H1 (cell line): ENCODE measurements around the gene CHN2. TPM values are rescaled to one million over a fixed set of nuclear protein-coding genes. Genes with fewer than 3 reads are reported as not detected.

Source experiments
- CTCF ChIA-PET: fragments of 300-600 bp; sonication (Branson Sonifier 250); formaldehyde crosslinking; loops from one replicate; lab custom pipeline; 2021; ENCODE audit not compliant: partially characterized antibody; lab: Charles Lee
- POLR2A ChIA-PET: fragments of 300-600 bp; sonication (Branson Sonifier 250); formaldehyde crosslinking; loops from one replicate; lab custom pipeline; 2021; ENCODE audit warnings: inconsistent platforms; ENCODE audit not compliant: partially characterized antibody; lab: Charles Lee
- DNase-seq, 2 experiments: peaks; one replicate each; pipeline versions ENCODE4 v3.0.0 to v3.0.0-alpha.2; 2010 to 2022; ENCODE audit warnings: low spot score in 2 of 2, low read depth in 1 of 2, mixed read lengths in 1 of 2
- FAIRE-seq: peaks from 2 replicates; lab custom pipeline; 2011; peaks lifted over from hg19 to GRCh38; lab: Jason Lieb, UNC
- H2AFZ ChIP-seq: 2 replicates; pipeline ENCODE4 v1.8.1; 2012; ENCODE audit warnings: low read length, inconsistent platforms
- H2AK5ac ChIP-seq: 2 replicates; pipeline ENCODE4 v1.6.1; 2013; ENCODE audit warnings: low read depth, low read length
- H2BK120ac ChIP-seq: replicated peaks from 2 replicates; pipeline ENCODE3; 2013; ENCODE audit warnings: low read depth, low read length, inconsistent platforms
- H2BK12ac ChIP-seq: 2 replicates; pipeline ENCODE4 v1.6.1; 2013; ENCODE audit warnings: low read depth, low read length
- H2BK15ac ChIP-seq: 2 replicates; pipeline ENCODE4 v1.6.1; 2013; ENCODE audit warnings: low read length
- H2BK20ac ChIP-seq: 2 replicates; pipeline ENCODE4 v1.6.1; 2013; ENCODE audit warnings: low read length
- H2BK5ac ChIP-seq: 2 replicates; pipeline ENCODE4 v1.6.1; 2013; ENCODE audit warnings: low read depth, low read length
- H3K14ac ChIP-seq: 2 replicates; pipeline ENCODE4 v1.6.1; 2013; ENCODE audit warnings: inconsistent platforms; ENCODE audit not compliant: insufficient read length
- H3K18ac ChIP-seq: 2 replicates; pipeline ENCODE4 v1.6.1; 2013; ENCODE audit warnings: low read length; ENCODE audit errors: extremely low read depth
- H3K23ac ChIP-seq: 2 replicates; pipeline ENCODE4 v1.6.1; 2013; ENCODE audit warnings: inconsistent platforms; ENCODE audit not compliant: insufficient read length
- H3K23me2 ChIP-seq: 2 replicates; pipeline ENCODE4 v1.6.1; 2013; ENCODE audit warnings: low read depth, low read length
- H3K27ac ChIP-seq: 2 replicates; pipeline ENCODE4 v1.6.1; 2011; ENCODE audit warnings: low read depth, low read length, inconsistent platforms
- H3K27me3 ChIP-seq, 4 experiments: replicated peaks in 1 of 4; 1 replicate in 1 of 4; 2 replicates in 3 of 4; pipeline versions ENCODE4 v1.6.1 to v1.8.1; 2011 to 2013; ENCODE audit warnings: low read length in 3 of 4, mild to moderate bottlenecking in 3 of 4, inconsistent platforms in 2 of 4, mixed read lengths in 2 of 4, moderate library complexity in 1 of 4; ENCODE audit not compliant: control insufficient read depth in 3 of 4, insufficient read depth in 3 of 4; ENCODE audit errors: extremely low read depth in 1 of 4
- H3K36me3 ChIP-seq, 4 experiments: 2 replicates each; pipeline versions ENCODE4 v1.6.1 to v1.8.1; 2011 to 2013; ENCODE audit warnings: mild to moderate bottlenecking in 4 of 4, low read length in 3 of 4, moderate library complexity in 2 of 4, control low read depth in 1 of 4, inconsistent platforms in 1 of 4; ENCODE audit not compliant: insufficient read depth in 4 of 4, control insufficient read depth in 2 of 4
- H3K4ac ChIP-seq: replicated peaks from 2 replicates; pipeline ENCODE3; 2013; ENCODE audit warnings: low read length, low read depth, mixed read lengths, inconsistent platforms; ENCODE audit not compliant: insufficient read length
- H3K4me1 ChIP-seq, 4 experiments: replicated peaks in 1 of 4; 1 replicate in 1 of 4; 2 replicates in 3 of 4; pipeline versions ENCODE4 v1.6.1 to v1.8.1; 2011 to 2013; ENCODE audit warnings: low read length in 3 of 4, inconsistent platforms in 2 of 4, mixed read lengths in 1 of 4; ENCODE audit not compliant: insufficient read depth in 4 of 4, control insufficient read depth in 3 of 4
- H3K4me2 ChIP-seq, 2 experiments: 2 replicates each; pipeline versions ENCODE4 v1.6.1 to v1.8.1; 2011 to 2013; ENCODE audit warnings: low read depth in 2 of 2, low read length in 2 of 2, control low read depth in 1 of 2, inconsistent platforms in 1 of 2, mild to moderate bottlenecking in 1 of 2; ENCODE audit not compliant: insufficient read depth in 1 of 2
- H3K4me3 ChIP-seq, 4 experiments: fragments of 200-600, 300-600 bp in 1 of 4; sonication (generic), shearing (Covaris generic), sonication (Bioruptor Twin) in 1 of 4; 2 replicates each; pipeline versions ENCODE4 v1.5.1 to v1.8.1; 2011 to 2016; ENCODE audit warnings: low read length in 4 of 4, low read depth in 3 of 4, control low read depth in 2 of 4, inconsistent platforms in 2 of 4, mild to moderate bottlenecking in 2 of 4, mixed read lengths in 1 of 4, moderate library complexity in 1 of 4; ENCODE audit not compliant: insufficient read depth in 2 of 4; ENCODE audit errors: extremely low read depth in 1 of 4
- H3K56ac ChIP-seq: replicated peaks from 2 replicates; pipeline ENCODE3; 2013; ENCODE audit warnings: low read depth, mild to moderate bottlenecking, mixed read lengths, low read length, inconsistent platforms; ENCODE audit not compliant: insufficient read length
- H3K79me1 ChIP-seq: 2 replicates; pipeline ENCODE4 v1.6.1; 2013; ENCODE audit warnings: low read depth, low read length, control low read depth
- H3K79me2 ChIP-seq, 2 experiments: 2 replicates each; pipeline versions ENCODE4 v1.6.1 to v1.8.1; 2012 to 2013; ENCODE audit warnings: low read length in 2 of 2, mild to moderate bottlenecking in 2 of 2, inconsistent platforms in 1 of 2; ENCODE audit not compliant: insufficient read depth in 2 of 2, control insufficient read depth in 1 of 2
- H3K9ac ChIP-seq, 4 experiments: replicated peaks in 1 of 4; 1 replicate in 1 of 4; 2 replicates in 3 of 4; pipeline versions ENCODE4 v1.6.1 to v1.8.1; 2011 to 2013; ENCODE audit warnings: low read depth in 3 of 4, low read length in 3 of 4, control low read depth in 2 of 4, mild to moderate bottlenecking in 2 of 4, moderate library complexity in 2 of 4, inconsistent platforms in 1 of 4; ENCODE audit errors: extremely low read depth in 1 of 4
- H3K9me3 ChIP-seq, 2 experiments: 2 replicates each; pipeline versions ENCODE4 v1.6.1 to v1.8.1; 2012 to 2013; ENCODE audit warnings: mild to moderate bottlenecking in 2 of 2, moderate library complexity in 2 of 2, control low read depth in 1 of 2, inconsistent platforms in 1 of 2, low read depth in 1 of 2, low read length in 1 of 2, mixed read lengths in 1 of 2; ENCODE audit not compliant: insufficient read depth in 2 of 2
- H4K20me1 ChIP-seq, 2 experiments: replicated peaks in 1 of 2; 2 replicates each; pipeline versions ENCODE3 to v1.8.1; 2011 to 2013; ENCODE audit warnings: inconsistent platforms in 2 of 2, low read length in 2 of 2, mild to moderate bottlenecking in 1 of 2; ENCODE audit not compliant: insufficient read depth in 2 of 2, control insufficient read depth in 1 of 2
- H4K5ac ChIP-seq: 2 replicates; pipeline ENCODE4 v1.6.1; 2013; ENCODE audit warnings: low read length, low read depth, mixed read lengths, inconsistent platforms; ENCODE audit not compliant: insufficient read length
- H4K8ac ChIP-seq: 2 replicates; pipeline ENCODE4 v1.8.0; 2013; ENCODE audit warnings: mild to moderate bottlenecking, moderate library complexity, low read length, inconsistent platforms; ENCODE audit not compliant: insufficient read depth; ENCODE audit errors: extremely low read depth
- H4K91ac ChIP-seq: replicated peaks from 2 replicates; pipeline ENCODE3; 2013; ENCODE audit warnings: low read length, mixed read lengths, inconsistent platforms; ENCODE audit not compliant: insufficient read length
- ATF3 ChIP-seq: IDR thresholded peaks from 2 replicates; pipeline ENCODE4 v1.6.1; 2011; ENCODE audit warnings: low read depth, mild to moderate bottlenecking, low read length; ENCODE audit not compliant: insufficient read depth
- CHD2 ChIP-seq: IDR thresholded peaks from 2 replicates; pipeline ENCODE4 v1.6.1; 2012; ENCODE audit warnings: low read length, improper control_type of control experiment
- EP300 ChIP-seq, 2 experiments: IDR thresholded peaks; 1 replicate in 1 of 2; 2 replicates in 1 of 2; pipeline ENCODE4 v1.6.1; 2011 to 2012; ENCODE audit warnings: low read depth in 2 of 2, low read length in 2 of 2, mild to moderate bottlenecking in 2 of 2, borderline replicate concordance in 1 of 2, inconsistent platforms in 1 of 2, moderate library complexity in 1 of 2
- EZH2 ChIP-seq: fragments of 200-600 bp; sonication (generic); IDR thresholded peaks from 2 replicates; pipeline ENCODE4 v1.7.1; 2012; ENCODE audit warnings: low read depth, mild to moderate bottlenecking, moderate library complexity, low read length, inconsistent platforms; ENCODE audit not compliant: severe bottlenecking
- KDM1A ChIP-seq: fragments of 200-600, 300-600 bp; sonication (generic); IDR thresholded peaks from 2 replicates; pipeline ENCODE4 v1.7.1; 2016; ENCODE audit warnings: mild to moderate bottlenecking, low read length, borderline replicate concordance
- KDM5A ChIP-seq: fragments of 200-600 bp; IDR thresholded peaks from 2 replicates; pipeline ENCODE4 v1.7.1; 2012; ENCODE audit warnings: mild to moderate bottlenecking, low read length, inconsistent platforms, mixed read lengths
- NANOG ChIP-seq: IDR thresholded peaks from 2 replicates; pipeline ENCODE4 v1.6.1; 2011; ENCODE audit warnings: low read length, low read depth, mild to moderate bottlenecking, inconsistent platforms; ENCODE audit not compliant: insufficient read depth, poor library complexity, severe bottlenecking
- NRF1 ChIP-seq: IDR thresholded peaks from 2 replicates; pipeline ENCODE4 v1.6.1; 2011; ENCODE audit warnings: mild to moderate bottlenecking, low read depth, low read length, improper control_type of control experiment
- RFX5 ChIP-seq: IDR thresholded peaks from 2 replicates; pipeline ENCODE4 v1.6.1; 2011; ENCODE audit warnings: low read depth, low read length, improper control_type of control experiment, borderline replicate concordance
- SIRT6 ChIP-seq: IDR thresholded peaks from one replicate; pipeline ENCODE4 v1.7.1; 2012; ENCODE audit warnings: low read length, inconsistent platforms
- TAF7 ChIP-seq: optimal IDR thresholded peaks from 2 replicates; pipeline ENCODE3; 2011; ENCODE audit warnings: low read depth, mild to moderate bottlenecking, inconsistent platforms, low read length, moderate library complexity, borderline replicate concordance
- WGBS, 2 experiments: shearing (Covaris generic) in 1 of 2; methylation state at CpG; one replicate each; pipeline versions ENCODE4 v1.1.6 to v1.1.7; 2013 to 2015; ENCODE audit warnings: low lambda C conversion rate in 2 of 2, mixed read lengths in 2 of 2, inconsistent platforms in 1 of 2, low coverage in 1 of 2, missing lambda C conversion rate in 1 of 2; ENCODE audit not compliant: insufficient replicate concordance in 2 of 2, insufficient coverage in 1 of 2, insufficient read length in 1 of 2; ENCODE audit errors: extremely low coverage in 1 of 2, missing lambda C conversion rate in 1 of 2; 5-methylcytosine and 5-hydroxymethylcytosine counted together
- polyA plus RNA-seq, 7 experiments: library from polyadenylated mRNA; depleted of rRNA in 3 of 7; stranded (reverse) in 5 of 7; unstranded in 2 of 7; fragments of >200 nt in 5 of 7; fragments of 200-250 nt in 2 of 7; gene quantifications; 1 replicate in 5 of 7; 2 replicates in 1 of 7; 4 replicates in 1 of 7; pipeline versions ENCODE4 v1.2.1 to v1.2.3, GENCODE V29; 2011 to 2013; ENCODE audit warnings: missing spikeins in 2 of 7, mixed read lengths in 2 of 7
- total RNA-seq: library from RNA; stranded (reverse); fragmentation: NEBNext Ultra II Directional; extraction: Animal tissue kit (Norgen Biotek cat#: 25700); gene quantifications from 2 replicates; pipeline ENCODE4 v1.2.1, GENCODE V29; 2021

CHN2 gene
- total and polyA plus RNA-seq, 2 of the 8 experiments (the other 6 are each of a cell fraction or from before 2014, with no cell fraction given): 2.9 to 4.8 TPM

GRCh38 chr7:29316926-29317325, 122.4 kb downstream of the CHN2 start:
- Histone ChIP-seq H2AFZ (no peak overlapping the region), H4K5ac (no peak overlapping the region), H2BK12ac (no peak overlapping the region), H3K9me3 (no peaks in the 10 kb centered on the region), H3K4me3 (no peak overlapping the region), H2BK5ac (no peak overlapping the region), H4K20me1 (no peaks in the 10 kb centered on the region), H3K36me3 (no peaks in the 10 kb centered on the region), H3K27me3 (no peaks in the 10 kb centered on the region), H3K27ac (no peak overlapping the region), H4K8ac (no peak overlapping the region), H3K14ac (no peak overlapping the region), H3K79me1 (no peaks in the 10 kb centered on the region), H3K18ac (no peak overlapping the region), H3K9ac (no peak overlapping the region), H2AK5ac (no peak overlapping the region), H3K79me2 (no peaks in the 10 kb centered on the region), H2BK120ac (no peak overlapping the region), H3K4me2 (no peak overlapping the region), H3K4ac (no peak overlapping the region), H3K4me1 (peaks cover 0 to 10% (median 7%) of the 10 kb centered on the region in 4 experiments; a peak in 5 of 7 replicates), H2BK15ac (no peak overlapping the region), H2BK20ac (no peak overlapping the region), H3K56ac (no peak overlapping the region), H4K91ac (no peak overlapping the region), H3K23ac (no peak overlapping the region), H3K23me2 (no peaks in the 10 kb centered on the region)
- POLR2A ChIA-PET: interaction anchor here (1.5 kb wide), 1 partner anchor 12 kb away, joined by 3 read pairs; no protein-coding TSS in a partner anchor
- WGBS, 2 experiments: 87% methylated on average over 3 of the region's 3 CpGs; no CpG with 5 or more reads in 1 of the 2 experiments
- FAIRE-seq (no peak), DNase-seq (no peak)
- CTCF ChIA-PET: interaction anchor here (2.3 kb wide), 1 partner anchor 10 kb away, joined by 7 read pairs; no protein-coding TSS in a partner anchor
- TF ChIP-seq KDM5A: no peak
- no peak for TF ChIP-seq TAF7
- no peak for TF ChIP-seq EZH2
- no peak for TF ChIP-seq CHD2
- TF ChIP-seq ATF3: no peak
- no peak for TF ChIP-seq EP300 (IDR thresholded peaks at IDR 0.05; ENCODE audit: borderline replicate concordance in 1 of 2, low read depth in 2 of 2, low read length in 2 of 2)
- no peak for TF ChIP-seq NANOG
- TF ChIP-seq NRF1: no peak
- TF ChIP-seq KDM1A: no peak
- no peak for TF ChIP-seq SIRT6
- no peak for TF ChIP-seq RFX5
